ENCODE measurements around the gene MSX1.

MSX1 gene

DNA sequence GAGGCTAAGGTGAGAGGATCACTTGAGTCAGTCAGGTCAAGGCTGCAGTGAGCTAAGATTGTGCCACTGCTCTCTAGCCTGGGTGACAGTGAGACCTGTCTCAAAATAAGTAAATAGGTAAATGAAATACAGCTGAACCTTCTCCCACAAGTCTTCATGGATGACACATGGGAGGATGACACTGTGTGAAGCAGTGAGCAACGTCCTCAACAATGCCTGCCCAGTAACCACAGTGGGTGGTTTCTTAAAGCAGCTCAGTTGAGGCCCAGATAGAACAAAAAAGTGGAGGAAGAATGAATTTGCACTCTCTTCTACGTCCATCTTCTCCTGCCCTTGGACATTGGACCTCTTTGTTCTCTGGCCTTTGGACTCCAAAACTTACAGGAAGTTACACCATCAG is 52.7 kb downstream of the MSX1 start:
- no peak for DNase-seq (ENCODE audit: low read depth in 3 of 3)

DNA sequence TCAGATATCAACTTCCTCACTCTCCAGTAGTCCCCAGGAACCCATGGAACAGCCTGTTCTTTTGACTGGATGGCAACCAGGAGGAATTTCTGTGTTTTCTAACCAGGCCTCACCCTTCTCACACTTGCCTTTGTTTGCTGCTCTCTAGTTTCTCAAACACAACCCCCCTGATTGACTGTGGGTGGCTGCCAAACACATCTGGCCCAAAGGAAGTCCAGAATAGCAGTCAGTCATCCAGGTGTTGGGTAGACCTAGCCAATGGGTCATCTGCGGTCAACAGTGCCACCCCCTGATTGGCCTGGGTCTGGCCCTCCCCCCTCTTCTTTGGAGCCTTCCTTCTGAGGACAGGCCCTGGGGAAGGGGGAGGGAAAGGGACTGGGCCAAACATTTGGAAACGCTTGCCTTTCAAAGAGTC is 53.7 kb downstream of the MSX1 start:
- DNase-seq (ENCODE audit: low read depth in 3 of 3), result no peak
